ENCODE measurements around the gene BCL6B.

- TF ChIP-seq CTCF (IDR thresholded peaks at IDR 0.05) (no peak), POLR2A (IDR thresholded peaks at IDR 0.05) (no peak)
Observed at GRCh38 chr17:6981426-6981825, 41.4 kb upstream of the BCL6B start.
